Stimulated activated naive CD8-positive, alpha-beta T cell treated with anti-CD3 and anti-CD28 coated beads, Interleukin-15, Interleukin-2, amounts not matched to agents 100 ng/mL and 50 ng/mL, for 24 hours (primary cell): ENCODE data around the gene IFITM10.

Experiments
- H3K27ac Mint-ChIP-seq: one replicate; pipeline ENCODE4 v1.8.0; 2021; ENCODE audit warnings: mild to moderate bottlenecking, mixed read lengths
- H3K27me3 Mint-ChIP-seq: one replicate; pipeline ENCODE4 v1.8.0; 2021; ENCODE audit warnings: mixed read lengths
- H3K36me3 Mint-ChIP-seq: one replicate; pipeline ENCODE4 v1.8.0; 2021; ENCODE audit warnings: low read depth, mixed read lengths
- H3K4me1 Mint-ChIP-seq: one replicate; pipeline ENCODE4 v1.8.0; 2021; ENCODE audit warnings: low read depth, mixed read lengths
- H3K4me3 Mint-ChIP-seq: one replicate; pipeline ENCODE4 v1.8.0; 2021; ENCODE audit warnings: mild to moderate bottlenecking, mixed read lengths
- H3K9me3 Mint-ChIP-seq: one replicate; pipeline ENCODE4 v1.8.0; 2021; ENCODE audit warnings: mixed read lengths

IFITM10 gene

GRCh38 chr11:1733009-1733715 lies 17.2 kb downstream of the IFITM10 start:
- Mint-ChIP-seq H3K27me3 (peaks cover 22% of the 10 kb centered on the region), H3K9me3 (peaks cover 33% of the 10 kb centered on the region), H3K27ac (no peak overlapping the region), H3K4me3 (no peak overlapping the region), H3K36me3 (peaks cover 10% of the 10 kb centered on the region), H3K4me1 (peaks cover 44% of the 10 kb centered on the region)

GRCh38 chr11:1732418-1733008 lies 17.9 kb downstream of the IFITM10 start:
- peaks cover 21% of the 10 kb centered on the region for H3K27me3 Mint-ChIP-seq
- peaks cover 10% of the 10 kb centered on the region for H3K36me3 Mint-ChIP-seq
- H3K9me3 Mint-ChIP-seq: peaks cover 29% of the 10 kb centered on the region
- no peak overlapping the region for H3K4me3 Mint-ChIP-seq
- H3K27ac Mint-ChIP-seq: no peak overlapping the region
- H3K4me1 Mint-ChIP-seq: peaks cover 50% of the 10 kb centered on the region

- Mint-ChIP-seq H3K9me3 (peaks cover 21% of the 10 kb centered on the region), H3K36me3 (peaks cover 10% of the 10 kb centered on the region), H3K4me3 (no peak overlapping the region), H3K4me1 (peaks cover 60% of the 10 kb centered on the region), H3K27ac (no peak overlapping the region), H3K27me3 (peaks cover 21% of the 10 kb centered on the region)
Observed at GRCh38 chr11:1731451-1732059, 18.8 kb downstream of the IFITM10 start.

GRCh38 chr11:1730059-1730629 lies 20.3 kb downstream of the IFITM10 start:
- Mint-ChIP-seq H3K27me3 (peaks cover 9% of the 10 kb centered on the region), H3K4me3 (no peak overlapping the region), H3K9me3 (peaks cover 9% of the 10 kb centered on the region), H3K4me1 (peaks cover 65% of the 10 kb centered on the region), H3K27ac (peak overlapping the region; percentile 56), H3K36me3 (no peaks in the 10 kb centered on the region)

- H3K4me1 Mint-ChIP-seq: peaks cover 65% of the 10 kb centered on the region
- peaks cover 9% of the 10 kb centered on the region for H3K27me3 Mint-ChIP-seq
Observed at GRCh38 chr11:1729692-1730011, 20.7 kb downstream of the IFITM10 start.

GRCh38 chr11:1728931-1729691 lies 21.3 kb downstream of the IFITM10 start:
- H3K4me1 Mint-ChIP-seq: peaks cover 61% of the 10 kb centered on the region
- H3K27ac Mint-ChIP-seq: peak overlapping the region; percentile 85
- peak overlapping the region; percentile 58 for H3K4me3 Mint-ChIP-seq
- H3K9me3 Mint-ChIP-seq: peaks cover 9% of the 10 kb centered on the region
- peaks cover 9% of the 10 kb centered on the region for H3K27me3 Mint-ChIP-seq
- H3K36me3 Mint-ChIP-seq: no peaks in the 10 kb centered on the region

More at GRCh38 chr11:1729692-1730011, 20.7 kb downstream of the IFITM10 start:
- Mint-ChIP-seq H3K9me3 (peaks cover 9% of the 10 kb centered on the region), H3K27ac (peak overlapping the region; percentile 85), H3K4me3 (peak overlapping the region; percentile 58), H3K36me3 (no peaks in the 10 kb centered on the region)

GRCh38 chr11:1728301-1728700 lies 22.1 kb downstream of the IFITM10 start:
- peak overlapping the region; percentile 85 for H3K27ac Mint-ChIP-seq
- no peaks in the 10 kb centered on the region for H3K36me3 Mint-ChIP-seq
- H3K4me1 Mint-ChIP-seq: peaks cover 53% of the 10 kb centered on the region
- peaks cover 9% of the 10 kb centered on the region for H3K9me3 Mint-ChIP-seq
- no peak overlapping the region for H3K4me3 Mint-ChIP-seq
- peaks cover 7% of the 10 kb centered on the region for H3K27me3 Mint-ChIP-seq

- Mint-ChIP-seq H3K4me3 (peak overlapping the region; percentile 3), H3K9me3 (peaks cover 9% of the 10 kb centered on the region), H3K36me3 (no peaks in the 10 kb centered on the region), H3K27ac (peak overlapping the region; percentile 85), H3K27me3 (peaks cover 7% of the 10 kb centered on the region), H3K4me1 (peaks cover 52% of the 10 kb centered on the region)
Observed at GRCh38 chr11:1727861-1728260, 22.5 kb downstream of the IFITM10 start.

GRCh38 chr11:1727096-1727690 lies 23.2 kb downstream of the IFITM10 start:
- no peaks in the 10 kb centered on the region for H3K36me3 Mint-ChIP-seq
- peak overlapping the region; percentile 85 for H3K27ac Mint-ChIP-seq
- peaks cover 7% of the 10 kb centered on the region for H3K27me3 Mint-ChIP-seq
- peaks cover 9% of the 10 kb centered on the region for H3K9me3 Mint-ChIP-seq
- H3K4me3 Mint-ChIP-seq: peak overlapping the region; percentile 45
- peaks cover 52% of the 10 kb centered on the region for H3K4me1 Mint-ChIP-seq

GRCh38 chr11:1719781-1720180 lies 30.6 kb downstream of the IFITM10 start:
- Mint-ChIP-seq H3K4me3 (no peak overlapping the region), H3K36me3 (no peaks in the 10 kb centered on the region), H3K9me3 (no peaks in the 10 kb centered on the region), H3K27me3 (peaks cover 8% of the 10 kb centered on the region), H3K4me1 (no peaks in the 10 kb centered on the region), H3K27ac (no peak overlapping the region)

GRCh38 chr11:1718326-1718725 lies 32.1 kb downstream of the IFITM10 start:
- H3K4me3 Mint-ChIP-seq: no peak overlapping the region
- no peaks in the 10 kb centered on the region for H3K36me3 Mint-ChIP-seq
- H3K9me3 Mint-ChIP-seq: no peaks in the 10 kb centered on the region
- peaks cover 8% of the 10 kb centered on the region for H3K27me3 Mint-ChIP-seq
- no peaks in the 10 kb centered on the region for H3K4me1 Mint-ChIP-seq
- no peak overlapping the region for H3K27ac Mint-ChIP-seq

GRCh38 chr11:1717745-1718144 lies 32.6 kb downstream of the IFITM10 start:
- Mint-ChIP-seq H3K27ac (no peak overlapping the region), H3K27me3 (peaks cover 8% of the 10 kb centered on the region), H3K9me3 (no peaks in the 10 kb centered on the region), H3K4me3 (no peak overlapping the region), H3K4me1 (no peaks in the 10 kb centered on the region), H3K36me3 (no peaks in the 10 kb centered on the region)

- Mint-ChIP-seq H3K4me1 (no peaks in the 10 kb centered on the region), H3K27me3 (peaks cover 3% of the 10 kb centered on the region), H3K36me3 (no peaks in the 10 kb centered on the region), H3K27ac (no peak overlapping the region), H3K4me3 (no peak overlapping the region), H3K9me3 (no peaks in the 10 kb centered on the region)
Observed at GRCh38 chr11:1714908-1715885, 35.2 kb downstream of the IFITM10 start.
